Astrocyte of the cerebellum (primary cell): ENCODE results near the gene MICAL3.

Experiments
- DNase-seq: peaks from one replicate; pipeline ENCODE4 v3.0.0-alpha.2; 2011; ENCODE audit warnings: low read depth
- H3K4me3 ChIP-seq: 2 replicates; pipeline ENCODE4 v1.5.1; 2011; ENCODE audit warnings: mild to moderate bottlenecking, low read depth, low read length, moderate library complexity
- in situ Hi-C: cut with HindIII; loops from 2 replicates; pipeline ENCODE4 v1.10.0; 2017; ENCODE audit warnings: low sequenced_read_pairs
- TF ChIP-seq, protein P1 (sequence below): IDR thresholded peaks from 2 replicates; pipeline ENCODE4 v1.5.1; 2012; ENCODE audit warnings: low read length, low read depth, moderate library complexity, mild to moderate bottlenecking; ENCODE audit errors: missing control alignments

MICAL3 gene

GRCh38 chr22:17910561-17911311, 113.6 kb downstream of the MICAL3 start:
- TF ChIP-seq, protein P1, sequence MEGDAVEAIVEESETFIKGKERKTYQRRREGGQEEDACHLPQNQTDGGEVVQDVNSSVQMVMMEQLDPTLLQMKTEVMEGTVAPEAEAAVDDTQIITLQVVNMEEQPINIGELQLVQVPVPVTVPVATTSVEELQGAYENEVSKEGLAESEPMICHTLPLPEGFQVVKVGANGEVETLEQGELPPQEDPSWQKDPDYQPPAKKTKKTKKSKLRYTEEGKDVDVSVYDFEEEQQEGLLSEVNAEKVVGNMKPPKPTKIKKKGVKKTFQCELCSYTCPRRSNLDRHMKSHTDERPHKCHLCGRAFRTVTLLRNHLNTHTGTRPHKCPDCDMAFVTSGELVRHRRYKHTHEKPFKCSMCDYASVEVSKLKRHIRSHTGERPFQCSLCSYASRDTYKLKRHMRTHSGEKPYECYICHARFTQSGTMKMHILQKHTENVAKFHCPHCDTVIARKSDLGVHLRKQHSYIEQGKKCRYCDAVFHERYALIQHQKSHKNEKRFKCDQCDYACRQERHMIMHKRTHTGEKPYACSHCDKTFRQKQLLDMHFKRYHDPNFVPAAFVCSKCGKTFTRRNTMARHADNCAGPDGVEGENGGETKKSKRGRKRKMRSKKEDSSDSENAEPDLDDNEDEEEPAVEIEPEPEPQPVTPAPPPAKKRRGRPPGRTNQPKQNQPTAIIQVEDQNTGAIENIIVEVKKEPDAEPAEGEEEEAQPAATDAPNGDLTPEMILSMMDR, result peak; percentile 55
- peak overlapping the region; percentile 3 for H3K4me3 ChIP-seq
- DNase-seq, result no peak
- in situ Hi-C loops, result no loop called here

DNA sequence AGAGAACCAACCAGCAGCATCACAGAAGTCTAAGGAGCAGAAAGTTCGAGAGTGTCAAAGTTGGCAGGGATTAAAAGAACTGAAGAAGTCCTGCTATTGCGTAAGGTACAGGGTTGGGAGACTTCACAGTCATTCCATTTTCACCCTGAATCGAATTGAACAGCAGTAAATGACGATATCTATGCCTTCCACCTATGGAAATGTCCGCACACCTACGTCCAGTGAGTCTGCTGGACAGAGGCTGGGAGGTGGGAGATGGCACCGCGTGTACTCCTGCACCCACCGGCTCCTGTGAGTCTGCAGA, 116.7 kb downstream of the MICAL3 start:
- no peak for DNase-seq
- in situ Hi-C loops, result no loop called here
- TF ChIP-seq, protein P1, result no peak
- no peak overlapping the region for H3K4me3 ChIP-seq

DNA sequence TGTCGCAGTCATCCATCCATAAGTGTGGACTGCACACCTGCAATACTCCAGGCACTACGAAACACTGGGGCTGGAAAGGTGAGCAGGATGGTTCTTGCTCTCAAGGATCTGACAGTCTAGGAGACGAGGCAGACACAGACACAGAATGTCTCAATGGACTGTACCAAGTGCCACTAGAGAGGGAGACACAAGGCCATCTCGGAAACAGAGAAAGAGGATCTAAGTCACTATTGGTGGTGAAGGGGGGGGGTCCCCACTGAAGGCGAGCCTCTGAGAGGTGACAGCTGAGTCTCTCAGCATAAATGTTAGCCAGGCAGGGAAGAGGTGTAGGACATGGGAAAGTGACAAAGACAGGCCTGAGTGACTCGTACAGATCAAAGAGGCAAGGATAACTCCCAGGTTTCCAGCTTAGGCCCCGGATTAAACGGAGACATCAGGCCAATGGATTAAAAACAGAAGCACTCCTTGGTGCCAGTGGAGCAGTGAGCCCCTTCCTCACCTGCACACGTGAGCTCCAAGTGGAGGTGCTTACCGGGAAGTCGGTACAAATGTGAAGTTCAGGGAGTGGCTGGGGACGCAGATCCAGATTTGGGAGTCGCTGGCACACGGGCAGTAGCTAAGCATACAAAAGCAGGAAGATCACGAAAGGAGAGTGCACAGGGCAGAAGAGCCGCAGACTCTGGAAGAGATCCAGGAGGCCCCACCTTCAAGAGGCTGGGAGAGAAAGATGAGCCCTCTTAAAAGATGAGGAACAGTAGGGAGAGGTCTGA, 117.2 kb downstream of the MICAL3 start:
- TF ChIP-seq, protein P1, result no peak
- in situ Hi-C loops, result no loop called here
- no peak overlapping the region for H3K4me3 ChIP-seq
- DNase-seq, result no peak

DNA sequence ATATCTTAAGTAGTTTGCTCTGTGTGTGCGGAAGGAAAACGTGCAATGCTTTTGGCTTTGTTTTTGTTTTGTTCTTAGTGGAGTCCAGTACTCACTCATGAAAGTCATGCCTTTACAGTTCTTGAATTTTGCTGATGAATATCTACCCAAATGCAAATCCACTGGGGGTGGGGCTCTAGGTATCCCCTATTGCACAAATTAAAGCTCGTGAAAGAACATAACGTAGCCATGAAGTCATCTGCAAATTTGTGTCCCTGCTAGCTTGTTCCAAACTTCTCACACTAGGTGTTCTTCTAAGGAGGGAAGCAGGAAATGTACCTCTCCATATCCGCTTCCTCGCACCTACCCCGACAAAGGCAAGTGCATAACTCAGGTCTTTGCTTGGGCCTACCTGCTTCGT, 118.9 kb downstream of the MICAL3 start:
- in situ Hi-C loops, result no loop called here
- TF ChIP-seq, protein P1, result no peak

DNA sequence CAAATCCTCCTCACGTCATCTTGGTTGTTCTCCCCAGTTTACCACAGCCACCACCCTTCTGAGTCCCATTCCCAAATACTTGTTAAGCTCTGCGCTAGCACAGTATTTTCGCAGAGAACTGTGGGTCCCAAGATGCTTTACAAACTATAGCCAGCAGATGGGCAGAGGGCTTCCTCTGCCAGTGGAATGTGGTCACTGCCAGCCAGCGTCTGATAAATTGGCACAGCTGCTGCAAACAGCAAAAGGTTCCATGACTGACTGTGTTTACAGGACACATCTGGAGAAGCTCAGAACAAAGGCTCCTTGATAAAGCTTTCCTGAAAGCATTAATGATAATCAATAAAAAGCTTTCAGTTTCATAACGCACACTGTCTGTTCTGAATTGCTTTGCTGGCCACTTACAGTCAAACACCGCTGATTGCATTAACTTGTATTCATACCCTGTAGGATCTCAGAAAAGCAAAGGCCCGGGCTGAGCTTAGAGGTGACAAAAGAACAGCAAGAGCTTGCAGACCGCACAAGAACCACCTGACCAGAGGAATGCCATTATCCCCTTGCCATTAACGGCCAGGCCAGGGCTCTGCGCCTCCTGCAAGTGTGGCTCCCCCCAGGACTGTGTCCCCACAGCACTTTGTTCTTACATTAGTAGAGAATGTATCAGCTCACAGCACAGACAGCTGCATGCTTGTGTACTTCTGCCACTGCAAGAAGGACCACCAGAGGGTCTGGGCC, 120.6 kb downstream of the MICAL3 start:
- no peak for DNase-seq
- in situ Hi-C loops, result no loop called here
- TF ChIP-seq, protein P1, result no peak
- H3K4me3 ChIP-seq, result no peak overlapping the region

More for the DNA sequence above, 118.9 kb downstream of the MICAL3 start:
- H3K4me3 ChIP-seq, result no peak overlapping the region
- no peak for DNase-seq

DNA sequence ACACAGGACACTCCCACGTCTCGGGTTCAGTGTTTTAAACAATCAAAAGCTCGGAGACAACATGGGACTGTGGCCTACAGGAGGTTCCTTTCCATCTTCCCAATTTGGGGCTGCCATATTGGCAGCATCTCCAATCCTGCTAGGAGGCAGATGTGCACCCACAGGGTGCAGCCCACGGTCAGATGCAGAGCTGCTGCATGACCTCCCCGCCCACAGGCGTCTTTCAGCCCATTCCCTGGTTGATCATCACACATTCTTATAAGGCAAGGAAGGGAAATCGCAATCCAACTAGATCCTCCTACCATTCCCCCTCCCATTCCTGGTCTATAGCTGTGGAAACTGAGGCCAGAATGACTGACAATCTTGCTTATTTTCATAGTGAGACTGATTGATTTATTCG, 121.4 kb downstream of the MICAL3 start:
- TF ChIP-seq, protein P1, result no peak
- H3K4me3 ChIP-seq, result no peak overlapping the region
- no peak for DNase-seq
- in situ Hi-C loops, result no loop called here
